Endothelial cell of umbilical vein (primary cell): Measurements from ENCODE around the gene C4orf50.

Experiments used
- EZH2 ChIP-seq: IDR thresholded peaks from 2 replicates; pipeline ENCODE4 v1.6.1; 2012; ENCODE audit warnings: borderline replicate concordance, low read depth, mild to moderate bottlenecking, moderate library complexity, low read length, inconsistent platforms; ENCODE audit not compliant: severe bottlenecking
- MAX ChIP-seq: IDR thresholded peaks from 2 replicates; pipeline ENCODE4 v1.6.1; 2011; ENCODE audit not compliant: insufficient read depth, insufficient read length
- MYC ChIP-seq: IDR thresholded peaks from one replicate; pipeline ENCODE4 v1.6.1; 2011; ENCODE audit warnings: mild to moderate bottlenecking, low read depth, low read length
- POLR2AphosphoS5 ChIP-seq: IDR thresholded peaks from 2 replicates; pipeline ENCODE4 v1.6.1; 2012; ENCODE audit warnings: low read depth, mild to moderate bottlenecking, control low read depth, low read length, moderate library complexity; ENCODE audit not compliant: insufficient read depth
- TF ChIP-seq, protein P1 (sequence below), 2 donors: IDR thresholded peaks; 1 replicate in 1 of 2; 2 replicates in 1 of 2; pipeline ENCODE4 v1.5.1; 2011; ENCODE audit warnings: low read length in 2 of 2, mild to moderate bottlenecking in 2 of 2, moderate library complexity in 2 of 2, control low read depth in 1 of 2, inconsistent platforms in 1 of 2, low read depth in 1 of 2; ENCODE audit not compliant: insufficient read depth in 1 of 2; ENCODE audit errors: extremely low read depth in 1 of 2

- TF ChIP-seq, protein P1, sequence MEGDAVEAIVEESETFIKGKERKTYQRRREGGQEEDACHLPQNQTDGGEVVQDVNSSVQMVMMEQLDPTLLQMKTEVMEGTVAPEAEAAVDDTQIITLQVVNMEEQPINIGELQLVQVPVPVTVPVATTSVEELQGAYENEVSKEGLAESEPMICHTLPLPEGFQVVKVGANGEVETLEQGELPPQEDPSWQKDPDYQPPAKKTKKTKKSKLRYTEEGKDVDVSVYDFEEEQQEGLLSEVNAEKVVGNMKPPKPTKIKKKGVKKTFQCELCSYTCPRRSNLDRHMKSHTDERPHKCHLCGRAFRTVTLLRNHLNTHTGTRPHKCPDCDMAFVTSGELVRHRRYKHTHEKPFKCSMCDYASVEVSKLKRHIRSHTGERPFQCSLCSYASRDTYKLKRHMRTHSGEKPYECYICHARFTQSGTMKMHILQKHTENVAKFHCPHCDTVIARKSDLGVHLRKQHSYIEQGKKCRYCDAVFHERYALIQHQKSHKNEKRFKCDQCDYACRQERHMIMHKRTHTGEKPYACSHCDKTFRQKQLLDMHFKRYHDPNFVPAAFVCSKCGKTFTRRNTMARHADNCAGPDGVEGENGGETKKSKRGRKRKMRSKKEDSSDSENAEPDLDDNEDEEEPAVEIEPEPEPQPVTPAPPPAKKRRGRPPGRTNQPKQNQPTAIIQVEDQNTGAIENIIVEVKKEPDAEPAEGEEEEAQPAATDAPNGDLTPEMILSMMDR (IDR thresholded peaks at IDR 0.05; ENCODE audit: extremely low read depth in 1 of 2, insufficient read depth in 1 of 2, low read depth in 1 of 2, low read length in 2 of 2), result no peak
- TF ChIP-seq MAX, result no peak
- TF ChIP-seq EZH2, result no peak
- no peak for TF ChIP-seq POLR2AphosphoS5
- no peak for TF ChIP-seq MYC
These were observed 14.3 kb upstream of the C4orf50 start for GRCh38 chr4:6032249-6033244.
